Coronary artery (tissue), 2 donors: ENCODE measurements around the gene NKTR.

ENCODE experiments used
- DNase-seq: peaks from one replicate; pipeline ENCODE4 v3.0.0-alpha.2; 2017; ENCODE audit warnings: low spot score
- H3K27ac ChIP-seq, 2 donors: fragments of 200-600 bp; sonication (generic); one replicate each; pipeline ENCODE4 v1.5.1; 2016 to 2019
- H3K4me3 ChIP-seq: fragments of 200-600 bp; sonication (generic); 2 replicates; pipeline ENCODE4 v1.5.1; 2016; ENCODE audit warnings: mild to moderate bottlenecking, moderate library complexity
- TF ChIP-seq, protein P1 (sequence below): fragments of 200-600 bp; sonication (generic); IDR thresholded peaks from one replicate; pipeline ENCODE4 v1.5.1; 2019; ENCODE audit warnings: antibody characterized with exemption

NKTR gene

DNA sequence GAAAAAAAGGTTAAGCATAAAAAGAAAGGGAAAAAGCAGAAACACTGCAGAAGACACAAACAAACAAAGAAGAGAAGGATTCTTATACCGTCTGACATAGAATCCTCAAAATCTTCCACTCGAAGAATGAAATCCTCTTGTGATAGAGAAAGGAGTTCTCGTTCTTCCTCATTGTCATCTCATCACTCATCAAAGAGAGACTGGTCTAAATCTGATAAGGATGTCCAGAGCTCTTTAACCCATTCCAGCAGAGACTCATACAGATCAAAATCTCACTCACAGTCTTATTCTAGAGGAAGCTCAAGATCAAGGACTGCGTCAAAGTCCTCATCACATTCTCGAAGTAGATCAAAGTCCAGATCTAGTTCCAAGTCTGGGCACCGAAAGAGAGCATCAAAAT, 36.5 kb downstream of the NKTR start:
- Histone ChIP-seq H3K27ac (no peak overlapping the region), H3K4me3 (no peak overlapping the region)
- TF ChIP-seq, protein P1, sequence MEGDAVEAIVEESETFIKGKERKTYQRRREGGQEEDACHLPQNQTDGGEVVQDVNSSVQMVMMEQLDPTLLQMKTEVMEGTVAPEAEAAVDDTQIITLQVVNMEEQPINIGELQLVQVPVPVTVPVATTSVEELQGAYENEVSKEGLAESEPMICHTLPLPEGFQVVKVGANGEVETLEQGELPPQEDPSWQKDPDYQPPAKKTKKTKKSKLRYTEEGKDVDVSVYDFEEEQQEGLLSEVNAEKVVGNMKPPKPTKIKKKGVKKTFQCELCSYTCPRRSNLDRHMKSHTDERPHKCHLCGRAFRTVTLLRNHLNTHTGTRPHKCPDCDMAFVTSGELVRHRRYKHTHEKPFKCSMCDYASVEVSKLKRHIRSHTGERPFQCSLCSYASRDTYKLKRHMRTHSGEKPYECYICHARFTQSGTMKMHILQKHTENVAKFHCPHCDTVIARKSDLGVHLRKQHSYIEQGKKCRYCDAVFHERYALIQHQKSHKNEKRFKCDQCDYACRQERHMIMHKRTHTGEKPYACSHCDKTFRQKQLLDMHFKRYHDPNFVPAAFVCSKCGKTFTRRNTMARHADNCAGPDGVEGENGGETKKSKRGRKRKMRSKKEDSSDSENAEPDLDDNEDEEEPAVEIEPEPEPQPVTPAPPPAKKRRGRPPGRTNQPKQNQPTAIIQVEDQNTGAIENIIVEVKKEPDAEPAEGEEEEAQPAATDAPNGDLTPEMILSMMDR = no peak
- no peak for DNase-seq

DNA sequence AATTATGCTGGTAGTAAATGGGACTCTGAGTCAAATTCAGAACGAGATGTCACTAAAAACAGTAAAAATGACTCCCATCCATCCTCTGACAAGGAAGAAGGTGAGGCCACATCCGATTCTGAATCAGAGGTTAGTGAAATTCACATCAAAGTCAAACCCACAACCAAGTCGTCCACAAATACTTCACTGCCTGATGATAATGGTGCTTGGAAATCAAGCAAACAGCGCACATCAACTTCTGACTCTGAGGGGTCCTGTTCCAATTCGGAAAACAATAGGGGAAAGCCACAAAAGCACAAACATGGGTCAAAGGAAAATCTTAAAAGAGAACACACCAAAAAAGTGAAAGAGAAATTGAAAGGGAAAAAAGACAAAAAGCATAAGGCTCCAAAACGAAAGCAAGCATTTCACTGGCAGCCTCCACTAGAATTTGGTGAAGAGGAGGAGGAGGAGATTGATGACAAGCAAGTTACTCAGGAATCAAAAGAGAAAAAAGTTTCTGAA, 37.9 kb downstream of the NKTR start:
- TF ChIP-seq, protein P1 = no peak
- DNase-seq = no peak
- Histone ChIP-seq H3K4me3 (no peak overlapping the region), H3K27ac (no peak overlapping the region)

DNA sequence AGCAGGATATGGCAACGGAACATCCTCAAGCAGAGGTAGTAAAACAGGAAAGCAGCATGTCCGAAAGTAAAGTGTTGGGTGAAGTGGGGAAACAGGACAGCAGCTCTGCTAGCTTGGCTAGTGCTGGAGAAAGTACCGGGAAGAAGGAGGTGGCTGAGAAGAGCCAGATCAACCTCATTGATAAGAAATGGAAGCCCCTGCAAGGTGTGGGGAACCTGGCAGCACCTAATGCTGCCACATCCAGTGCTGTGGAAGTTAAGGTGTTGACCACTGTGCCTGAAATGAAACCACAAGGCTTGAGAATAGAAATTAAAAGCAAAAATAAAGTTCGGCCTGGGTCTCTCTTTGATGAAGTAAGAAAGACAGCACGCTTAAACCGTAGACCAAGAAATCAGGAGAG, 38.7 kb downstream of the NKTR start:
- Histone ChIP-seq H3K4me3 (no peak overlapping the region), H3K27ac (no peak overlapping the region)
- DNase-seq = no peak
- TF ChIP-seq, protein P1 = no peak

- DNase-seq = no peak
- H3K4me3 ChIP-seq = no peak overlapping the region
- TF ChIP-seq, protein P1 = no peak
- H3K27ac ChIP-seq = no peak overlapping the region
These were observed 39.6 kb downstream of the NKTR start for GRCh38 chr3:42640129-42640528.

GRCh38 chr3:42640771-42641370, 40.4 kb downstream of the NKTR start:
- Histone ChIP-seq H3K4me3 (no peak overlapping the region), H3K27ac (no peak overlapping the region)
- DNase-seq = no peak
- TF ChIP-seq, protein P1 = no peak

DNA sequence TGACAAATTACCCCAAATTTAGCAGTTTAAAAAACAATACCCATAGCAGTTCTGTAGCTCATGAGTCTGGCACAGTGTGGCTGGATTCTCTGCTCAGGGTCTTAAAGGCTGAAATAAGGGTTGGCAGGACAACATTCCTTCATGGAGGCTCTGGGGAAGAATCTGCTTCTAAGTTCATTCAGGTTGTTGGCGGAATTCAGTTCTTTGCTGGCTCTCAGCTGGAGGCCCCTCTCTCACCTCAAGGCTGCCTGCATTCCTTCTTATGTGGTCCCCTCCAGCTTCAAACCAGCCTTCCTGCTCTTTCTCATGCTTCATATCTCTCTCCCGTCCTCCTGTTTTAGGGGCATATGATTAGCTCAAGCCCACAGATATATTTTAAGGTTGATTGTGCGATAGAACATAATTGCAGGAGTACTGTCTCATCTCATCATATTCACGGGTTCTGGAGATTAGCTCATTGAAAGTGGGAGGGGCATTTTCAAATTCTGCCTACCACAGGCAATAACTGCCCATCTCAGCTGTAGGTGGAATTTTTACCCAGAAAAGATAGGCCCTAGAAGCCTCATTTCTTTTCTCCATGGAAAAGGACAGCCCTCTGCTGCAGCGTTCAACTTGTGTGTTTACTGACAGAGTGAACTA, 47.5 kb downstream of the NKTR start:
- TF ChIP-seq, protein P1 = no peak
- DNase-seq = no peak
- Histone ChIP-seq H3K4me3 (no peak overlapping the region), H3K27ac (no peak overlapping the region)

GRCh38 chr3:42649006-42649405, 48.5 kb downstream of the NKTR start:
- TF ChIP-seq, protein P1 = no peak
- no peak overlapping the region for H3K27ac ChIP-seq
- no peak overlapping the region for H3K4me3 ChIP-seq
- DNase-seq = no peak
